HepG2 (cell line): ENCODE data around the gene TAGLN.

Experiments
- EZH2 ChIP-seq: conservative IDR thresholded peaks from 2 replicates; pipeline ENCODE4 v1.6.1; 2012; ENCODE audit warnings: mild to moderate bottlenecking, low read depth, low read length, moderate library complexity
- PRDM4 ChIP-seq: sonication (generic); formaldehyde crosslinking; IDR thresholded peaks from 2 replicates; pipeline ENCODE4 v1.9.0; 2021; ENCODE audit warnings: missing genetic modification reagents, borderline replicate concordance
- ZNF562 ChIP-seq: sonication (generic); formaldehyde crosslinking; IDR thresholded peaks from 2 replicates; pipeline ENCODE4 v1.8.0; 2022; ENCODE audit warnings: missing genetic modification reagents, borderline replicate concordance

GRCh38 chr11:117191680-117192400, 7.3 kb upstream of the TAGLN start:
- TF ChIP-seq EZH2, result no peak
- TF ChIP-seq ZNF562 (CRISPR knock-in tag), result no peak
- TF ChIP-seq PRDM4, result no peak
